Measurements from ENCODE around the gene ARHGAP18. TPM values are rescaled to one million over a fixed set of nuclear protein-coding genes. Genes with fewer than 3 reads are reported as not detected.

The ARHGAP18 gene
- total RNA-seq, 1 donor from 2014 or later: 4.5 TPM

DNA sequence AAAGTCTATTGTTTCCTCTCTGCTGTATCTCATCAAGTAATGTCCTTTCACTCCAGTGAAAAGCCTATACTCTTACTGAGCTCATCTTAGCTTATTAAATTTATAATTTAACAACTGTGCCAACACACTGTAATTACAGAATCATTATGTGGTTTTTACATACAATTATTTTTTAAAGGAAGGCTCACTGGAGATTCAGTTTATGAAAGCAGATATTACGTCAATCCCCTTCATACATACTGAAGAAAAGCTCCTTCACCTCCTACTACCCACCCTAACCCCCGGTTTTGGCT lies 28.1 kb downstream of the ARHGAP18 start:
- TF ChIP-seq, protein P1, sequence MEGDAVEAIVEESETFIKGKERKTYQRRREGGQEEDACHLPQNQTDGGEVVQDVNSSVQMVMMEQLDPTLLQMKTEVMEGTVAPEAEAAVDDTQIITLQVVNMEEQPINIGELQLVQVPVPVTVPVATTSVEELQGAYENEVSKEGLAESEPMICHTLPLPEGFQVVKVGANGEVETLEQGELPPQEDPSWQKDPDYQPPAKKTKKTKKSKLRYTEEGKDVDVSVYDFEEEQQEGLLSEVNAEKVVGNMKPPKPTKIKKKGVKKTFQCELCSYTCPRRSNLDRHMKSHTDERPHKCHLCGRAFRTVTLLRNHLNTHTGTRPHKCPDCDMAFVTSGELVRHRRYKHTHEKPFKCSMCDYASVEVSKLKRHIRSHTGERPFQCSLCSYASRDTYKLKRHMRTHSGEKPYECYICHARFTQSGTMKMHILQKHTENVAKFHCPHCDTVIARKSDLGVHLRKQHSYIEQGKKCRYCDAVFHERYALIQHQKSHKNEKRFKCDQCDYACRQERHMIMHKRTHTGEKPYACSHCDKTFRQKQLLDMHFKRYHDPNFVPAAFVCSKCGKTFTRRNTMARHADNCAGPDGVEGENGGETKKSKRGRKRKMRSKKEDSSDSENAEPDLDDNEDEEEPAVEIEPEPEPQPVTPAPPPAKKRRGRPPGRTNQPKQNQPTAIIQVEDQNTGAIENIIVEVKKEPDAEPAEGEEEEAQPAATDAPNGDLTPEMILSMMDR (IDR thresholded peaks at IDR 0.05; ENCODE audit: insufficient read depth, low read length, severe bottlenecking): no peak
- H3K4me3 ChIP-seq (ENCODE audit: low read depth, low read length): no peak overlapping the region
- FAIRE-seq (no peak), DNase-seq (ENCODE audit: low read depth) (no peak)
- H3K36me3 ChIP-seq (ENCODE audit: control insufficient read depth, insufficient read depth, low read length): no peaks in the 10 kb centered on the region
- H3K27me3 ChIP-seq (ENCODE audit: control insufficient read depth, insufficient read depth, low read length): no peaks in the 10 kb centered on the region

DNA sequence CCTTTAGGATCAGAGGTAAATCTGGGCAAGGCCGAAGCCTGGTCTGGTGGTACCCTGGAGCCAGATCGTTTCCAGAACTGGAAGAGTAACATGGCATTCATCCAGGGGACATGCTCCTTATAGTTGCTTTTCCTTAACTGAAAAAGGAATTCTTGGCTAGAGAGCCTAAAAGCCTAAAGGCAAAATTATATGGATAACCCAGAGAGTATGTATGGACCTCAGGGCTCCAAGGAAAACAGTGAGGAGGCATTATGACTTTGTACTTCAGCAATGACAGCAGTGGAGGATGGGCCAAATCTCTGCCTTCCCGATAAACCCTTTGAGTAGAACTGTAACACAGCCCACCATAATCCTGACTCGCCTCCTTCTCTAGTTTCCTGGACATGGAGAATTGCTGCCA lies 29.3 kb downstream of the ARHGAP18 start:
- no peak for FAIRE-seq
- H3K36me3 ChIP-seq (ENCODE audit: control insufficient read depth, insufficient read depth, low read length): no peaks in the 10 kb centered on the region
- no peak for DNase-seq (ENCODE audit: low read depth)
- TF ChIP-seq, protein P1 (IDR thresholded peaks at IDR 0.05; ENCODE audit: insufficient read depth, low read length, severe bottlenecking): no peak
- H3K27me3 ChIP-seq (ENCODE audit: control insufficient read depth, insufficient read depth, low read length): no peaks in the 10 kb centered on the region
- H3K4me3 ChIP-seq (ENCODE audit: low read depth, low read length): no peak overlapping the region

DNA sequence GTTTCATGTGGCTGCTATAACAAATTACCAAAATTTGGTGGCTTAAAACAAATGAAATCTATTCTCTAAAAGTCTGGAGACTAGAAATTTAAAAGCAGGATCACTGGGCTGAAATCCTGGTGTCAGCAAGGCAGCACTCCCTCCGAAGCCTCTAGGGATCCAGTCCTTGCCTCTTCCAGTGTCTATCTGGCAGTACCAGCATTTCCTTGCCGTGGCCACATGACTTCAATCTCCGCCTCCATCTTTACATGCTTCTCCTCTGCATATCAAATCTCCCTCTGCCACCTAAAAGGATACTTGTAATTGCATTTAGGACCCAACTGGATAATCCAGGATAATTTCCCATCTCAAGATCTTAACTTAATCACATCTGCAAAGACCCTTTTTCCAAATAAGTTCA lies 30.2 kb downstream of the ARHGAP18 start:
- TF ChIP-seq, protein P1 (IDR thresholded peaks at IDR 0.05; ENCODE audit: insufficient read depth, low read length, severe bottlenecking): no peak
- FAIRE-seq (no peak), DNase-seq (ENCODE audit: low read depth) (no peak)
- H3K27me3 ChIP-seq (ENCODE audit: control insufficient read depth, insufficient read depth, low read length): no peaks in the 10 kb centered on the region
- no peaks in the 10 kb centered on the region for H3K36me3 ChIP-seq (ENCODE audit: control insufficient read depth, insufficient read depth, low read length)
- H3K4me3 ChIP-seq (ENCODE audit: low read depth, low read length): no peak overlapping the region

DNA sequence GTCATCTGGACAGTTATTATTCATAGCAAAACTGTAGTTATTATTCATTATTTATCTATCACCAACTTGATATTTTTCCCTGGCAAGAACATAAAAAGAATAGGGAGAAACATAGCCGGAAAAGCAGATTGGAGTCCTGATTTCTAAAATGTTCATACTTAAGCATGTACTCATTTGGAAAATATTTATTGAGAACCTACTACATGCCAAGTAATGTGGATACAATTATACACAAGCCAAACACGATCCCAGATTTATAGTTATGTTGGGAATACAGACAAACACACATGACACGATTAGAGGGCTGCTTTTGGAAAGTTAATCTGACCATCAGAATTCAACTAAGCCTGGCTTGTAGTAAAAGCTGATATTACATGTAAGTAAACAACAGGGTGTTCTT lies 30.7 kb downstream of the ARHGAP18 start:
- FAIRE-seq (no peak), DNase-seq (ENCODE audit: low read depth) (no peak)
- H3K4me3 ChIP-seq (ENCODE audit: low read depth, low read length): no peak overlapping the region
- no peaks in the 10 kb centered on the region for H3K36me3 ChIP-seq (ENCODE audit: control insufficient read depth, insufficient read depth, low read length)
- TF ChIP-seq, protein P1 (IDR thresholded peaks at IDR 0.05; ENCODE audit: insufficient read depth, low read length, severe bottlenecking): no peak
- H3K27me3 ChIP-seq (ENCODE audit: control insufficient read depth, insufficient read depth, low read length): no peaks in the 10 kb centered on the region

DNA sequence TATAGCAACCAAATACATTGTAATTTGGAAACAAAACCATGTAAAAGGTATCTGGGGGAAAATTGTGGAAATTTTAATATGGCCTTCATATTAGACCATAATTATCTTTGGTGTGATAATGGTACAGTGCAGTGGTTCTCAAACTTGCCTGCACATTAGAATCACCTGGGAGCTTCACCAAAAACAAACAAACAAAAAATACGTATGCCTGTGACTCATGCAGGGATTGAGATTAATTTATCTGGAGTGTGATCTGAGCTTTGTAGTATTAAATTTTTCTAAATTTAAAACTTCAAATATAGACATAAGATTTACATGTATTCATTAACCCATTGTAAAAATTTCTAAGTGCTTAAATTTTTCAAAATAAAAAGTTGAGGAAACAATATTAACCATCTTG lies 31.5 kb downstream of the ARHGAP18 start:
- Histone ChIP-seq H3K36me3 (ENCODE audit: control insufficient read depth, insufficient read depth, low read length) (no peaks in the 10 kb centered on the region), H3K27me3 (ENCODE audit: control insufficient read depth, insufficient read depth, low read length) (no peaks in the 10 kb centered on the region), H3K4me3 (ENCODE audit: low read depth, low read length) (no peak overlapping the region)
- DNase-seq (ENCODE audit: low read depth): peak; percentile 68
- TF ChIP-seq, protein P1 (IDR thresholded peaks at IDR 0.05; ENCODE audit: insufficient read depth, low read length, severe bottlenecking): no peak
- FAIRE-seq: no peak

DNA sequence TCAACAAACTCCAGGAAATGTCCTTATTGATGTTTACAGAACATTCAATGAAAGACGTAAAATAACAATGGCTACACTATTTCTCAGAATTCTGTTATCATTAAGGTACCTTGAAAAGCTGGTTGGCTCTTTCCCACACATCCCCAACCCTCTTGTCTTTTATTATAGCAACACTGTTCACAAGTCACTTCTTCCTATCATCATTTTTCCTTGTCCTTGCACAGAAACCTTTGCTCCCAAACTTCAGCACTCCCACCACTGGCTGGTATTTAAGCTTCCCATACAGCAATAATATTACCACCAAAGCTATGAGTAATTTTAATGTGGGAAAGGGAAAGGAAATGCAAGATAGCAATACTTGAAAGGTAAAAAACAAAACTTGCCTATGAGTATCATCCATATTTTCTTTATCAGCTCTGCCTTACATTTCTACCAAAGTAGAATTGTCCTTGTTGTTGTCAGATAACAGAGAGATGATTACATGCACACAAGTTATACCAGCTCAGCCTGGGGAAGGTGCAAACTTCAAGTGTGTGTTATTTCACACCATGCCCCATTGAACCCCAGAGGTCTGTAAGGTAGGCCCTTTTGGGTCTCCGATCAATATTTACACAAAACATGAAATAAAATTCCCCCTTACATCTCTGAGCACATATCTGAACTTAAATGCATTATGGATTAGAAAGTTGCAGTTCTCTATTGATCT lies 32.2 kb downstream of the ARHGAP18 start:
- no peaks in the 10 kb centered on the region for H3K36me3 ChIP-seq (ENCODE audit: control insufficient read depth, insufficient read depth, low read length)
- DNase-seq (ENCODE audit: low read depth): no peak
- TF ChIP-seq, protein P1 (IDR thresholded peaks at IDR 0.05; ENCODE audit: insufficient read depth, low read length, severe bottlenecking): no peak
- H3K27me3 ChIP-seq (ENCODE audit: control insufficient read depth, insufficient read depth, low read length): no peaks in the 10 kb centered on the region
- no peak overlapping the region for H3K4me3 ChIP-seq (ENCODE audit: low read depth, low read length)
- FAIRE-seq: no peak

Data from bronchial epithelial cell (primary cell).